Right lobe of liver (tissue), 4 donors: Measurements from ENCODE around the gene ERCC4.

Source experiments
- POLR2A ChIP-seq: fragments of 450-650 bp; IDR thresholded peaks from one replicate; pipeline ENCODE4 v1.6.1; 2017; ENCODE audit warnings: antibody characterized with exemption, mild to moderate bottlenecking
- TF ChIP-seq, protein P1 (sequence below), 4 donors: fragments of 200-600 bp in 3 of 4; fragments of 450-650 bp in 1 of 4; IDR thresholded peaks; one replicate each; pipeline versions ENCODE4 v1.5.1 to v1.8.0; 2016 to 2022; ENCODE audit warnings: antibody characterized with exemption in 4 of 4, mild to moderate bottlenecking in 2 of 4
- donor health status: DM: no; HTN: no; CAD: no.
- donor health status: DM: no; HTN: no; CAD: no.
- donor health status: DM: no; HTN: yes; CAD: no.

DNA sequence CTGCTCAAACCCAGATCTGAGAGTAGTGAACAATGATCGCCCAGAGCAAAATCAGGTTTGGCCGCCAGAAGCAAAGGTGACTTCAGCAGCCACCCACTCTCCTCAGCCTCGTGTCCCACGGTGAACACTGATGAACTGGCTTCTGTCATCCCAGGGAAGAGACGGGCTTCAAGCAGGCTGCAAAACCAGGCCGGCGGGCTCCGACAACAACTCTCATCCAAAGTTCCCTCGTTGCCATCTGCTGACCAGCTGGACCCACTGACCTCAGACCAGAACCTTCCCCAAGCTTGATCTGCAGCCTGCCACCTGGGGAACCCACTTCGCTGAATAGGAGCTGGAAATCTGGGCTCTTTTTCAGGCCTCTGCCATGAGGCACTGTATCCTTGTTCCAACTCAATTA, 81.6 kb downstream of the ERCC4 start:
- TF ChIP-seq POLR2A = no peak
- TF ChIP-seq, protein P1, sequence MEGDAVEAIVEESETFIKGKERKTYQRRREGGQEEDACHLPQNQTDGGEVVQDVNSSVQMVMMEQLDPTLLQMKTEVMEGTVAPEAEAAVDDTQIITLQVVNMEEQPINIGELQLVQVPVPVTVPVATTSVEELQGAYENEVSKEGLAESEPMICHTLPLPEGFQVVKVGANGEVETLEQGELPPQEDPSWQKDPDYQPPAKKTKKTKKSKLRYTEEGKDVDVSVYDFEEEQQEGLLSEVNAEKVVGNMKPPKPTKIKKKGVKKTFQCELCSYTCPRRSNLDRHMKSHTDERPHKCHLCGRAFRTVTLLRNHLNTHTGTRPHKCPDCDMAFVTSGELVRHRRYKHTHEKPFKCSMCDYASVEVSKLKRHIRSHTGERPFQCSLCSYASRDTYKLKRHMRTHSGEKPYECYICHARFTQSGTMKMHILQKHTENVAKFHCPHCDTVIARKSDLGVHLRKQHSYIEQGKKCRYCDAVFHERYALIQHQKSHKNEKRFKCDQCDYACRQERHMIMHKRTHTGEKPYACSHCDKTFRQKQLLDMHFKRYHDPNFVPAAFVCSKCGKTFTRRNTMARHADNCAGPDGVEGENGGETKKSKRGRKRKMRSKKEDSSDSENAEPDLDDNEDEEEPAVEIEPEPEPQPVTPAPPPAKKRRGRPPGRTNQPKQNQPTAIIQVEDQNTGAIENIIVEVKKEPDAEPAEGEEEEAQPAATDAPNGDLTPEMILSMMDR (IDR thresholded peaks at IDR 0.05) = no peak
